A673 (cell line): ENCODE results near the gene USP12. TPM values are rescaled to one million over a fixed set of nuclear protein-coding genes. Genes with fewer than 3 reads are reported as not detected.

Source experiments
- BruUV-seq: library from RNA; stranded (reverse); fragments of 400-500 nt; replicated peaks from 2 replicates; lab custom pipeline; 2021; lab: Mats Ljungman, UMichigan
- CTCF ChIA-PET: fragments of 300-600 bp; sonication (Branson Sonifier 250); formaldehyde crosslinking; loops from one replicate; lab custom pipeline; 2022; ENCODE audit warnings: antibody characterized with exemption; lab: Charles Lee
- POLR2A ChIA-PET: fragments of 300-600 bp; sonication (Branson Sonifier 250); formaldehyde crosslinking; loops from one replicate; lab custom pipeline; 2022; ENCODE audit warnings: antibody characterized with exemption; ENCODE audit not compliant: low non-redundant PET; lab: Charles Lee
- DNase-seq: peaks from one replicate; pipeline ENCODE4 v3.0.0-alpha.2; 2015; ENCODE audit warnings: low spot score
- H3K27ac ChIP-seq: fragments of 200-600 bp; sonication (generic); 2 replicates; pipeline ENCODE4 v1.5.1; 2016; ENCODE audit warnings: mixed run types, low read depth, mild to moderate bottlenecking, mixed read lengths, antibody characterized with exemption, low read length; ENCODE audit not compliant: poor library complexity, severe bottlenecking
- H3K27me3 ChIP-seq: fragments of 200-600 bp; sonication (generic); replicated peaks from 2 replicates; pipeline ENCODE4 v1.6.1; 2017; ENCODE audit warnings: mixed run types, low read depth, mild to moderate bottlenecking, mixed read lengths, antibody characterized with exemption, low read length; ENCODE audit not compliant: insufficient read depth, poor library complexity
- H3K36me3 ChIP-seq: fragments of 200-600 bp; sonication (generic); 2 replicates; pipeline ENCODE4 v1.6.1; 2016; ENCODE audit warnings: mixed run types, mild to moderate bottlenecking, mixed read lengths, antibody characterized with exemption, low read length; ENCODE audit not compliant: insufficient read depth, poor library complexity, severe bottlenecking
- H3K4me1 ChIP-seq: fragments of 200-600 bp; sonication (generic); 2 replicates; pipeline ENCODE4 v1.6.1; 2017; ENCODE audit warnings: mixed run types, mild to moderate bottlenecking, mixed read lengths, antibody characterized with exemption, low read length; ENCODE audit not compliant: insufficient read depth, poor library complexity, severe bottlenecking
- H3K4me3 ChIP-seq: fragments of 200-600 bp; sonication (generic); 2 replicates; pipeline ENCODE4 v1.5.1; 2016; ENCODE audit warnings: low read depth, mixed run types, mild to moderate bottlenecking, mixed read lengths, low read length; ENCODE audit not compliant: poor library complexity, severe bottlenecking
- H3K9me3 ChIP-seq: fragments of 200-600 bp; sonication (generic); 2 replicates; pipeline ENCODE4 v1.6.1; 2016; ENCODE audit warnings: mixed run types, low read depth, mild to moderate bottlenecking, mixed read lengths, antibody characterized with exemption, low read length; ENCODE audit not compliant: poor library complexity, severe bottlenecking
- CTCF ChIP-seq: fragments of 300-800, 200-600 bp; sonication (generic); conservative IDR thresholded peaks from 2 replicates; pipeline ENCODE4 v1.5.1; 2017; ENCODE audit warnings: low read depth, mild to moderate bottlenecking, antibody characterized with exemption, low read length, moderate library complexity, mixed read lengths
- EZH2 ChIP-seq: fragments of 200-600 bp; sonication (generic); IDR thresholded peaks from 2 replicates; pipeline ENCODE4 v1.6.1; 2017; ENCODE audit warnings: borderline replicate concordance, low read depth, mild to moderate bottlenecking, mixed read lengths, antibody characterized with exemption, low read length; ENCODE audit not compliant: poor library complexity, severe bottlenecking
- intact Hi-C: fragments of 100-400 bp; cut with micrococcal nuclease; formaldehyde crosslinking; loops from one replicate; pipeline ENCODE4 v1.10.0; 2022; ENCODE audit not compliant: unreplicated experiment
- total RNA-seq: library from RNA; stranded (reverse); gene quantifications from 2 replicates; pipeline ENCODE4 v1.2.3, GENCODE V29; 2021

USP12 gene
- total RNA-seq, 1 experiment from 2014 or later, result 16.6 TPM

DNA sequence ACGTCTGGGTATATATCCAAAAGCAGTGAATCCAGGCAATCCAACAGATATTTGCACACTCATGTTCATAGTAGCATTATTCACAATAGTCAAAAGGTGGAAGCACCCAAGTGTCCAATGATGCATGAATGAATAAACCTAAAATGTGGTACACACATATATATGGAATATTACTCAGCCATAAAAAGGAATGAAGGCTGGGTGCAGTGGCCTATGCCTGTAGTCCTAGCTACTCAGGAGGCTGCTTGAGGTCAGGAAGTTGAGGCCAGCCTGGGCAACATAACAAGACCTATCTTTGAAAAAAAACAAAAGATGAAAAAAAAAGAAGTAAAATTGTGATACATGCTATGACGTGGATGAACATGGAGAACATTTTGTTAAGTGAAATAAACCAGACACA is 10.4 kb upstream of the USP12 start:
- no peaks in the 10 kb centered on the region for H3K36me3 ChIP-seq
- no peak for TF ChIP-seq CTCF
- no peak for TF ChIP-seq EZH2
- ChIA-PET CTCF (no interaction called here), POLR2A (no interaction called here)
- no peak overlapping the region for H3K4me3 ChIP-seq
- no peaks in the 10 kb centered on the region for H3K4me1 ChIP-seq
- no peak overlapping the region for H3K27ac ChIP-seq
- no TSS peak for BruUV-seq
- DNase-seq, result no peak
- intact Hi-C loops, result no loop called here
- H3K9me3 ChIP-seq, result no peaks in the 10 kb centered on the region
- H3K27me3 ChIP-seq, result no peaks in the 10 kb centered on the region

GRCh38 chr13:27177852-27178251 is 6.2 kb upstream of the USP12 start:
- no peak for DNase-seq
- BruUV-seq, result no TSS peak
- Histone ChIP-seq H3K36me3 (no peaks in the 10 kb centered on the region), H3K4me1 (peaks cover 8% of the 10 kb centered on the region), H3K27me3 (no peaks in the 10 kb centered on the region), H3K27ac (no peak overlapping the region), H3K4me3 (no peak overlapping the region), H3K9me3 (no peaks in the 10 kb centered on the region)
- intact Hi-C loops, result no loop called here
- CTCF ChIA-PET, result no interaction called here
- TF ChIP-seq CTCF (no peak), EZH2 (no peak)
- POLR2A ChIA-PET, result no interaction called here

DNA sequence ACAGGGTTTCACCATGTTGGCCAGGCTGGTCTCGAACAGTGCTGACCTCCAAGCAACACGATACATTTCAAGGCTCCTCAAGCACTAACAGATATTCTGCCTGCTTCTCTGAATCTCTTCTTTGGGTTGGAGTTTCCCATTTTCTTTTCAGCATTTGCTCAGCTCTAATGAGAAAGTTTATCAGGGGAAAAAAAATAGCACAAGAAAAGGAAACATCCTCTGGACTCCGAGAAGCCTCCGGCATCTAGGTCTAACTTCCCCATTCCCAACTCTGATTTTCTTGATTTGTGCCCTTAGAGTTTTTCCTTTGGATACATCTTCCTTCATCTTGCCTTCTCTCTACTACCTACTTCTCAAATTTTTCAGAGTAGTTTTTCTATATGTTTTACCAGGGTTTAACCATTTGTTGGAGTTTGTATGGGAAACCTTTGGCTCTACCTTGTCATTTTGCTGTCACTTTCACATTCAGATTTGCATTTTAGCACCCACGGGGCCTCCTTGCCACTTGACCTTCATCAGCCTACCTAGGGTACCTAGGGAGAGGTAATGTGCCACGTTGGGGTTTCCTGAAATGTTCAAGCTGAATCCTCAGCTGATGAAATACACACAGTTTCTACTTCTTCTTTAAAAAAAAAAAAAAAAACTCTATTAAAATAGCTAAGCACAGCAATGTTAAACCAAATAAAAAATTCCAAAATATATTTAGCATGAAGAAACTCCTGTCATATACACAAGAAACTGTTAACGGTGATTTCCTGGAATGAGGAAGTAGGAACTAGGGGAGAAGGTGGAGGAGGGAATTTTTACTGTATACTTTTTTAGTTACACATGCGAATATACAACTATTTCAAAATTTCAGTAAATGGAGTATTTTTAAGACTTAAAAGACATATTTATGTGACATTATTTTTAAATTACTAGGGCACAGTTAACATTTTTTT is 5.1 kb upstream of the USP12 start:
- no peak for DNase-seq
- POLR2A ChIA-PET, result no interaction called here
- intact Hi-C loops, result no loop called here
- BruUV-seq, result no TSS peak
- H3K27me3 ChIP-seq, result no peaks in the 10 kb centered on the region
- no peaks in the 10 kb centered on the region for H3K36me3 ChIP-seq
- H3K9me3 ChIP-seq, result no peaks in the 10 kb centered on the region
- H3K27ac ChIP-seq, result no peak overlapping the region
- TF ChIP-seq CTCF (no peak), EZH2 (no peak)
- CTCF ChIA-PET, result no interaction called here
- peaks cover 8% of the 10 kb centered on the region for H3K4me1 ChIP-seq
- H3K4me3 ChIP-seq, result no peak overlapping the region
